ENCODE results near the gene TRIM8. TPM values are rescaled to one million over a fixed set of nuclear protein-coding genes. Genes with fewer than 3 reads are reported as not detected.

Gene TRIM8
- total RNA-seq, 3 donors from 2014 or later (not counting 1 experiment from before 2014, with no cell fraction given), result 81.9 to 87.8 (median 86.2) TPM

- ATAC-seq (no peak), DNase-seq (no peak)
- 76% methylated on average over 7 of the region's 7 CpGs for WGBS (ENCODE audit: insufficient coverage)
- H3K27me3 ChIP-seq (ENCODE audit: control insufficient read depth, insufficient read depth, low read length), result no peaks in the 10 kb centered on the region
- intact Hi-C loops (cut with micrococcal nuclease), result loop anchor here (2.0 to 10.0 kb wide), 5 partner anchors 27 to 717 kb away; partner anchors contain the start of genes CNNM2, GBF1, NFKB2 and PITX3
- H3K9me3 ChIP-seq (ENCODE audit: control insufficient read depth, insufficient read depth, low read length), result no peaks in the 10 kb centered on the region
- peaks cover 74% of the 10 kb centered on the region for H3K4me1 ChIP-seq (ENCODE audit: control insufficient read depth, insufficient read depth, low read length)
- Mint-ChIP-seq H3K9me3 (no peaks in the 10 kb centered on the region), H3K4me1 (peaks cover 73 to 80% of the 10 kb centered on the region in 2 donors), H3K36me3 (no peaks in the 10 kb centered on the region), H3K27me3 (ENCODE audit: low read depth in 2 of 2) (no peaks in the 10 kb centered on the region), H3K27ac (peak overlapping the region; percentile 99), H3K4me3 (peak overlapping the region; percentile 99)
- TF ChIP-seq CTCF (IDR thresholded peaks at IDR 0.05), result no peak
- no peaks in the 10 kb centered on the region for H3K36me3 ChIP-seq (ENCODE audit: control insufficient read depth, insufficient read depth, low read length)
- H3K4me3 ChIP-seq (ENCODE audit: low read length), result peak overlapping the region; percentile 61
- peak overlapping the region; percentile 88 for H3K27ac ChIP-seq (ENCODE audit: low read length)
Measured at GRCh38 chr10:102647443-102648268, 3.4 kb downstream of the TRIM8 start.

DNA sequence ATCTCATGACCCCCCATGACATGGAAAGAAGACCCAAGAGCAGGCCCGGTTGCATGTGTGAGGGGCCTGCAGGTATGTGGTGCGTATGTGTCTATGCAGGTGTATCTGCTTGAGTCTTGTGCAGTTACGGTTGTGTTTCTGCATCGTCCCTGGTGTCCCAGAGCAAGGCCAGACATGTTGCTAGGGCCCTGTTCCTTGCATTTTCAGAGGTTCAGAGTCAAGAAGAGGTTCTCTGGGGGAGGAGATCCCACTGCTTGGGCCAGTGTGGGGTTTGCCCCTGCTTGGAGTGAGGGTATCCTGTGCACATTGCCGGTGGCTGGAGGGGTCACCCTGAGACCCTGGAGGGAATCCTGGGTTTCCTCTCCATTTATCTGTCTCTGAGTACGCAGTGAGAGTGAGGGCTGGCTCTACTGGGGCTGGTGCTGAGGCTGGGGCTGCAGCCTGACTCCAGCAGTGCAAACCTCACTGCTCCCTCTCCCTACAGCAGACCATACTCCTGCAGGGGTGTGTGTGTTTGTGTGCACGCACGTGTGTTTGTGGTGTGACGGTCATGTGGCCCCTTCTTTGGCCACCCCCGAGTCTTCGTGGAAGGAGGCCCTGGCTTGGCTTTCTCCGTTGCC, 4.1 kb downstream of the TRIM8 start:
- Mint-ChIP-seq H3K4me1 (peaks cover 80 to 87% of the 10 kb centered on the region in 2 donors), H3K36me3 (no peaks in the 10 kb centered on the region), H3K27ac (peak overlapping the region; percentile 99), H3K27me3 (ENCODE audit: low read depth in 2 of 2) (no peaks in the 10 kb centered on the region), H3K9me3 (no peaks in the 10 kb centered on the region), H3K4me3 (peak overlapping the region; percentile 99)
- Histone ChIP-seq H3K27ac (ENCODE audit: low read length) (peak overlapping the region; percentile 88), H3K27me3 (ENCODE audit: control insufficient read depth, insufficient read depth, low read length) (no peaks in the 10 kb centered on the region), H3K4me3 (ENCODE audit: low read length) (no peak overlapping the region), H3K36me3 (ENCODE audit: control insufficient read depth, insufficient read depth, low read length) (no peaks in the 10 kb centered on the region), H3K4me1 (ENCODE audit: control insufficient read depth, insufficient read depth, low read length) (peaks cover 82% of the 10 kb centered on the region), H3K9me3 (ENCODE audit: control insufficient read depth, insufficient read depth, low read length) (no peaks in the 10 kb centered on the region)
- intact Hi-C loops (cut with micrococcal nuclease), result loop anchor here (5.0 to 10.0 kb wide), 4 partner anchors 254 to 716 kb away; partner anchors contain the start of genes CNNM2, GBF1, NFKB2 and PITX3
- ATAC-seq, result no peak
- no peak for TF ChIP-seq CTCF (IDR thresholded peaks at IDR 0.05)
- 36% methylated on average over 12 of the region's 12 CpGs for WGBS (ENCODE audit: insufficient coverage)
- DNase-seq, result no peak

- no peak for ATAC-seq
- no peaks in the 10 kb centered on the region for H3K9me3 Mint-ChIP-seq
- H3K4me1 ChIP-seq (ENCODE audit: control insufficient read depth, insufficient read depth, low read length), result peaks cover 89% of the 10 kb centered on the region
- peaks cover 4% of the 10 kb centered on the region for H3K36me3 ChIP-seq (ENCODE audit: control insufficient read depth, insufficient read depth, low read length)
- H3K27ac Mint-ChIP-seq, result peak overlapping the region; percentile 99
- H3K27me3 ChIP-seq (ENCODE audit: control insufficient read depth, insufficient read depth, low read length), result no peaks in the 10 kb centered on the region
- 32% methylated on average over 25 of the region's 25 CpGs for WGBS (ENCODE audit: insufficient coverage)
- peak overlapping the region; percentile 99 for H3K4me3 Mint-ChIP-seq
- TF ChIP-seq CTCF (IDR thresholded peaks at IDR 0.05), result no peak
- H3K27ac ChIP-seq (ENCODE audit: low read length), result peak overlapping the region; percentile 48
- no peak overlapping the region for H3K4me3 ChIP-seq (ENCODE audit: low read length)
- H3K36me3 Mint-ChIP-seq, result no peaks in the 10 kb centered on the region
- H3K27me3 Mint-ChIP-seq (ENCODE audit: low read depth in 2 of 2), result no peaks in the 10 kb centered on the region
- no peaks in the 10 kb centered on the region for H3K9me3 ChIP-seq (ENCODE audit: control insufficient read depth, insufficient read depth, low read length)
- DNase-seq, result peak in 1 of 2 donors; percentile 71
- peaks cover 87 to 95% of the 10 kb centered on the region in 2 donors for H3K4me1 Mint-ChIP-seq
- intact Hi-C loops (cut with micrococcal nuclease), result loop anchor here (5.0 to 10.0 kb wide), 4 partner anchors 254 to 716 kb away; partner anchors contain the start of genes CNNM2, GBF1, NFKB2 and PITX3
Measured at GRCh38 chr10:102648889-102649796, 4.9 kb downstream of the TRIM8 start.

Measured in natural killer cell (primary cell).